ENCODE results near the gene SLC2A1. TPM values are rescaled to one million over a fixed set of nuclear protein-coding genes. Genes with fewer than 3 reads are reported as not detected.
A peak's percentile ranks its signal among the peaks of the same experiment; 100 is the strongest.

SLC2A1 gene
- total and polyA plus RNA-seq, 9 of the 15 experiments (the other 6 are each of a cell fraction or from before 2014, with no cell fraction given), result 12.6 to 153 (median 48.0) TPM

DNA sequence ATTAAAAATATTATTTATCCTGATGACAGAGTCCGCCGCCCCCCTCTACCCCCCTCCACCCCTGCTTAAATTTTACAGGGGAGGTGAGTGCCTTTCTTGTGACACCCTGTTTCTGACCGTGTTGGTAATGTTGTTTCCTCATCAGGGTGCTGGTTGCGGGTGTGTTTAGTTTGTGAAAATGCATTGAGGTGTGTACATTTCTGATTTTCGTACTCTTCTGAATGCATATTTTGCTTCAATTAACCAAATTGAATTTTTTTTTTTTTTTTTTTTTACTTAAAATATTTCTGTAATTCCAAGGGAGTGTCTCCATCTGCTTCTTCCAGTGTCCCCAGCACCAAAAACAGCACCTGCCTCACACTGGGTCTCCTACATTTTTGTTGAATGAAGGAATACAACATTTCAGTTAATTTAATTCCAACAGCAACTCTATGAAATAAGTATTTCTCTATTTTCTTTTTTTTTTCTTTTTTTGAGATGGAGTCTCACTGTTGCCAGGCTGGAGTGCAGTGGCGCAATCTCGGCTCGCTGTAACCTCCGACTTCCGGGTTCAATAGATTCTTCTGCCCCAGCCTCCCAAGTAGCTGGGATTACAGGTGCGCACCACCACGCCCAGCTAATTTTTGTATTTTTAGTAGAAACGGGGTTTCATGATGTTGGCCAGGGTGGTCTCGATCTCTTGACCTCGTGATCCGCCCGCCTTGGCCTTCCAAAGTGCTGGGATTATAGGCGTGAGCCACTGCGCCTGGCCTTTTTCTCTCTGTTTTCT is 5.6 kb upstream of the SLC2A1 start (continued):
- TF ChIP-seq ZNF512 (tag; IDR thresholded peaks at IDR 0.05), result 0 out of 2 replicates have a peak, but pooled peaks have one; percentile 42
- no peak for TF ChIP-seq ZNF785 (CRISPR knock-in tag; IDR thresholded peaks at IDR 0.05)
- TF ChIP-seq SMC3 (conservative IDR thresholded peaks at IDR 0.05; ENCODE audit: insufficient read depth, low read depth, low read length), result no peak
- TF ChIP-seq ZNF263 (CRISPR knock-in tag; IDR thresholded peaks at IDR 0.05; ENCODE audit: borderline replicate concordance), result no peak
- TF ChIP-seq SMAD1 (IDR thresholded peaks at IDR 0.05; ENCODE audit: low read depth, low read length, partially characterized antibody), result no peak
- TF ChIP-seq DDX20 (tag; IDR thresholded peaks at IDR 0.05; ENCODE audit: low read depth), result no peak
- TF ChIP-seq DPF2 (IDR thresholded peaks at IDR 0.05), result no peak
- no peak for TF ChIP-seq ARNT (IDR thresholded peaks at IDR 0.05)
- TF ChIP-seq, protein P1, sequence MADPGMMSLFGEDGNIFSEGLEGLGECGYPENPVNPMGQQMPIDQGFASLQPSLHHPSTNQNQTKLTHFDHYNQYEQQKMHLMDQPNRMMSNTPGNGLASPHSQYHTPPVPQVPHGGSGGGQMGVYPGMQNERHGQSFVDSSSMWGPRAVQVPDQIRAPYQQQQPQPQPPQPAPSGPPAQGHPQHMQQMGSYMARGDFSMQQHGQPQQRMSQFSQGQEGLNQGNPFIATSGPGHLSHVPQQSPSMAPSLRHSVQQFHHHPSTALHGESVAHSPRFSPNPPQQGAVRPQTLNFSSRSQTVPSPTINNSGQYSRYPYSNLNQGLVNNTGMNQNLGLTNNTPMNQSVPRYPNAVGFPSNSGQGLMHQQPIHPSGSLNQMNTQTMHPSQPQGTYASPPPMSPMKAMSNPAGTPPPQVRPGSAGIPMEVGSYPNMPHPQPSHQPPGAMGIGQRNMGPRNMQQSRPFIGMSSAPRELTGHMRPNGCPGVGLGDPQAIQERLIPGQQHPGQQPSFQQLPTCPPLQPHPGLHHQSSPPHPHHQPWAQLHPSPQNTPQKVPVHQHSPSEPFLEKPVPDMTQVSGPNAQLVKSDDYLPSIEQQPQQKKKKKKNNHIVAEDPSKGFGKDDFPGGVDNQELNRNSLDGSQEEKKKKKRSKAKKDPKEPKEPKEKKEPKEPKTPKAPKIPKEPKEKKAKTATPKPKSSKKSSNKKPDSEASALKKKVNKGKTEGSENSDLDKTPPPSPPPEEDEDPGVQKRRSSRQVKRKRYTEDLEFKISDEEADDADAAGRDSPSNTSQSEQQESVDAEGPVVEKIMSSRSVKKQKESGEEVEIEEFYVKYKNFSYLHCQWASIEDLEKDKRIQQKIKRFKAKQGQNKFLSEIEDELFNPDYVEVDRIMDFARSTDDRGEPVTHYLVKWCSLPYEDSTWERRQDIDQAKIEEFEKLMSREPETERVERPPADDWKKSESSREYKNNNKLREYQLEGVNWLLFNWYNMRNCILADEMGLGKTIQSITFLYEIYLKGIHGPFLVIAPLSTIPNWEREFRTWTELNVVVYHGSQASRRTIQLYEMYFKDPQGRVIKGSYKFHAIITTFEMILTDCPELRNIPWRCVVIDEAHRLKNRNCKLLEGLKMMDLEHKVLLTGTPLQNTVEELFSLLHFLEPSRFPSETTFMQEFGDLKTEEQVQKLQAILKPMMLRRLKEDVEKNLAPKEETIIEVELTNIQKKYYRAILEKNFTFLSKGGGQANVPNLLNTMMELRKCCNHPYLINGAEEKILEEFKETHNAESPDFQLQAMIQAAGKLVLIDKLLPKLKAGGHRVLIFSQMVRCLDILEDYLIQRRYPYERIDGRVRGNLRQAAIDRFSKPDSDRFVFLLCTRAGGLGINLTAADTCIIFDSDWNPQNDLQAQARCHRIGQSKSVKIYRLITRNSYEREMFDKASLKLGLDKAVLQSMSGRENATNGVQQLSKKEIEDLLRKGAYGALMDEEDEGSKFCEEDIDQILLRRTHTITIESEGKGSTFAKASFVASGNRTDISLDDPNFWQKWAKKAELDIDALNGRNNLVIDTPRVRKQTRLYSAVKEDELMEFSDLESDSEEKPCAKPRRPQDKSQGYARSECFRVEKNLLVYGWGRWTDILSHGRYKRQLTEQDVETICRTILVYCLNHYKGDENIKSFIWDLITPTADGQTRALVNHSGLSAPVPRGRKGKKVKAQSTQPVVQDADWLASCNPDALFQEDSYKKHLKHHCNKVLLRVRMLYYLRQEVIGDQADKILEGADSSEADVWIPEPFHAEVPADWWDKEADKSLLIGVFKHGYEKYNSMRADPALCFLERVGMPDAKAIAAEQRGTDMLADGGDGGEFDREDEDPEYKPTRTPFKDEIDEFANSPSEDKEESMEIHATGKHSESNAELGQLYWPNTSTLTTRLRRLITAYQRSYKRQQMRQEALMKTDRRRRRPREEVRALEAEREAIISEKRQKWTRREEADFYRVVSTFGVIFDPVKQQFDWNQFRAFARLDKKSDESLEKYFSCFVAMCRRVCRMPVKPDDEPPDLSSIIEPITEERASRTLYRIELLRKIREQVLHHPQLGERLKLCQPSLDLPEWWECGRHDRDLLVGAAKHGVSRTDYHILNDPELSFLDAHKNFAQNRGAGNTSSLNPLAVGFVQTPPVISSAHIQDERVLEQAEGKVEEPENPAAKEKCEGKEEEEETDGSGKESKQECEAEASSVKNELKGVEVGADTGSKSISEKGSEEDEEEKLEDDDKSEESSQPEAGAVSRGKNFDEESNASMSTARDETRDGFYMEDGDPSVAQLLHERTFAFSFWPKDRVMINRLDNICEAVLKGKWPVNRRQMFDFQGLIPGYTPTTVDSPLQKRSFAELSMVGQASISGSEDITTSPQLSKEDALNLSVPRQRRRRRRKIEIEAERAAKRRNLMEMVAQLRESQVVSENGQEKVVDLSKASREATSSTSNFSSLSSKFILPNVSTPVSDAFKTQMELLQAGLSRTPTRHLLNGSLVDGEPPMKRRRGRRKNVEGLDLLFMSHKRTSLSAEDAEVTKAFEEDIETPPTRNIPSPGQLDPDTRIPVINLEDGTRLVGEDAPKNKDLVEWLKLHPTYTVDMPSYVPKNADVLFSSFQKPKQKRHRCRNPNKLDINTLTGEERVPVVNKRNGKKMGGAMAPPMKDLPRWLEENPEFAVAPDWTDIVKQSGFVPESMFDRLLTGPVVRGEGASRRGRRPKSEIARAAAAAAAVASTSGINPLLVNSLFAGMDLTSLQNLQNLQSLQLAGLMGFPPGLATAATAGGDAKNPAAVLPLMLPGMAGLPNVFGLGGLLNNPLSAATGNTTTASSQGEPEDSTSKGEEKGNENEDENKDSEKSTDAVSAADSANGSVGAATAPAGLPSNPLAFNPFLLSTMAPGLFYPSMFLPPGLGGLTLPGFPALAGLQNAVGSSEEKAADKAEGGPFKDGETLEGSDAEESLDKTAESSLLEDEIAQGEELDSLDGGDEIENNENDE (IDR thresholded peaks at IDR 0.05; ENCODE audit: low read depth, low read length), result no peak
- TF ChIP-seq, protein P2, sequence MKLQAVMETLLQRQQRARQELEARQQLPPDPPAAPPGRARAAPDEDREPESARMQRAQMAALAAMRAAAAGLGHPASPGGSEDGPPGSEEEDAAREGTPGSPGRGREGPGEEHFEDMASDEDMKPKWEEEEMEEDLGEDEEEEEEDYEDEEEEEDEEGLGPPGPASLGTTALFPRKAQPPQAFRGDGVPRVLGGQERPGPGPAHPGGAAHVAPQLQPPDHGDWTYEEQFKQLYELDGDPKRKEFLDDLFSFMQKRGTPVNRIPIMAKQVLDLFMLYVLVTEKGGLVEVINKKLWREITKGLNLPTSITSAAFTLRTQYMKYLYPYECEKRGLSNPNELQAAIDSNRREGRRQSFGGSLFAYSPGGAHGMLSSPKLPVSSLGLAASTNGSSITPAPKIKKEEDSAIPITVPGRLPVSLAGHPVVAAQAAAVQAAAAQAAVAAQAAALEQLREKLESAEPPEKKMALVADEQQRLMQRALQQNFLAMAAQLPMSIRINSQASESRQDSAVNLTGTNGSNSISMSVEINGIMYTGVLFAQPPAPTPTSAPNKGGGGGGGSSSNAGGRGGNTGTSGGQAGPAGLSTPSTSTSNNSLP (IDR thresholded peaks at IDR 0.05; ENCODE audit: borderline replicate concordance, low read depth, low read length), result no peak
- TF ChIP-seq XRCC3 (IDR thresholded peaks at IDR 0.05), result no peak
